ENCODE measurements around the gene CAND2.

- TF ChIP-seq CTCF (IDR thresholded peaks at IDR 0.05): no peak
- no peak for TF ChIP-seq POLR2A (IDR thresholded peaks at IDR 0.05)
These were observed 43.7 kb upstream of the CAND2 start for GRCh38 chr3:12752809-12753208.
